ENCODE data around the gene TBXAS1. TPM values are rescaled to one million over a fixed set of nuclear protein-coding genes. Genes with fewer than 3 reads are reported as not detected.

Gene TBXAS1
- total RNA-seq, 5 donors from 2014 or later (not counting 1 experiment from before 2014, with no cell fraction given): 5.2 to 14.2 (median 7.3) TPM

- Mint-ChIP-seq H3K27me3 (peaks cover 0 to 7% of the 10 kb centered on the region in 2 donors), H3K4me3 (no peak overlapping the region), H3K27ac (no peak overlapping the region), H3K36me3 (peaks cover 4% of the 10 kb centered on the region), H3K9me3 (no peaks in the 10 kb centered on the region), H3K4me1 (peaks cover 0 to 7% (median 6%) of the 10 kb centered on the region in 3 donors)
- no peaks in the 10 kb centered on the region for H3K4me1 ChIP-seq (ENCODE audit: control insufficient read depth in 1 of 2, extremely low read depth in 1 of 2, insufficient read depth in 2 of 2, low read length in 2 of 2)
- POLR2A ChIA-PET: no interaction called here
- no peaks in the 10 kb centered on the region for H3K9me3 ChIP-seq
- ATAC-seq (replicated peaks in 1 of 4) (no peak), DNase-seq (no peak)
- H3K36me3 ChIP-seq (ENCODE audit: control insufficient read depth in 2 of 2, extremely low read depth in 1 of 2, insufficient read depth in 1 of 2, low read length in 1 of 2): peaks cover 0 to 2% of the 10 kb centered on the region in 2 donors
- peaks cover 0 to 12% of the 10 kb centered on the region in 2 experiments for H3K27me3 ChIP-seq (replicated peaks in 1 of 2; ENCODE audit: control insufficient read depth in 2 of 2, extremely low read depth in 1 of 2, insufficient read depth in 2 of 2, low read length in 1 of 2)
- CTCF ChIA-PET: no interaction called here
- H3K27ac ChIP-seq (ENCODE audit: low read length): no peak overlapping the region
- WGBS (ENCODE audit: insufficient coverage): 67% methylated on average over 2 of the region's 4 CpGs
- no peak overlapping the region for H3K4me3 ChIP-seq (ENCODE audit: control insufficient read depth in 1 of 2, extremely low read depth in 1 of 2, low read length in 1 of 2)
Observed at GRCh38 chr7:139893999-139894398, 64.9 kb downstream of the TBXAS1 start.

DNA sequence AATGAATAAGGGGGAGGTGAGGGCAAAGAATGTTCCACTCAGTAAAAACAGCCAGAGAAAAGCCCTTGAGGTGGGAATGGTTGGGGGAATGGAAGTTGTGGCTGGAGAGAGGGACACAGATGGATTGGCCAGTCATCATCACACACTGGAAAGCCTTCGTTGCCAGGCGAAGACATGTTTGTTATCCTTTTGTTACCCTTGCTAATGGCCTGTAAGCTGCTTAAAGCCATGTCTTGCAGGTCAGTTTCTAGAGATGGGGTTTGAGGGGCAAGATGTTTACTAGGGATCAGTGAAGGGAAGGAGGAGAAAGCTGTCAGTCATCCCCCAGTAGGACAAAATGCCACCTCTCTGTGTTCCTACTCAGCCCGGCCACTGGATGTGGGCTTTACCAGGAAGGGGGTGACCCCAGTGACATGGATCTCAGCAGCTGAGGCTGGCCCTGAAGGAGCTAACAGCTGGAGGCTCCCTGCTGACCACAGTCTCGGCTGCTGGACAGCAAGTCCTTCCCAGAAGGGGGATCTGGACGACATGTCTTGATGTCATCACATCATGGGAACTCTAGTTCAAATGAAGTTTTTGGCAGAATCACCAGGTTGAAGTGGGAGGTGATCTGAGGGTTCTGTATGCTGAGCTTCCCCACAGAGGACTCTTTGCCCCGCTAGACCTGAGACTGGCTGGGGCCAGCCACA lies 66.2 kb downstream of the TBXAS1 start:
- POLR2A ChIA-PET: interaction anchor here (0.5 to 0.6 kb wide), 3 partner anchors 10 to 169 kb away, joined by 3 to 4 read pairs (median 3); no protein-coding TSS in a partner anchor
- H3K9me3 Mint-ChIP-seq: no peaks in the 10 kb centered on the region
- no peak for ATAC-seq (replicated peaks in 1 of 4)

GRCh38 chr7:139896288-139896687 lies 67.2 kb downstream of the TBXAS1 start:
- 92% methylated on average over 2 of the region's 3 CpGs for WGBS (ENCODE audit: insufficient coverage)
- H3K36me3 ChIP-seq (ENCODE audit: control insufficient read depth in 2 of 2, extremely low read depth in 1 of 2, insufficient read depth in 1 of 2, low read length in 1 of 2): peaks cover 0 to 2% of the 10 kb centered on the region in 2 donors
- H3K36me3 Mint-ChIP-seq: no peaks in the 10 kb centered on the region
- no peak for DNase-seq
- CTCF ChIA-PET: no interaction called here
- POLR2A ChIA-PET: no interaction called here
- no peak overlapping the region for H3K4me3 Mint-ChIP-seq
- no peak overlapping the region for H3K4me3 ChIP-seq (ENCODE audit: control insufficient read depth in 1 of 2, extremely low read depth in 1 of 2, low read length in 1 of 2)
- H3K27ac ChIP-seq (ENCODE audit: low read length): no peak overlapping the region
- H3K9me3 Mint-ChIP-seq: no peaks in the 10 kb centered on the region
- no peak for ATAC-seq (replicated peaks in 1 of 4)
- H3K4me1 ChIP-seq (ENCODE audit: control insufficient read depth in 1 of 2, extremely low read depth in 1 of 2, insufficient read depth in 2 of 2, low read length in 2 of 2): no peaks in the 10 kb centered on the region
- H3K27me3 Mint-ChIP-seq: peaks cover 0 to 7% of the 10 kb centered on the region in 2 donors
- H3K9me3 ChIP-seq: no peaks in the 10 kb centered on the region
- peaks cover 0 to 12% of the 10 kb centered on the region in 2 experiments for H3K27me3 ChIP-seq (replicated peaks in 1 of 2; ENCODE audit: control insufficient read depth in 2 of 2, extremely low read depth in 1 of 2, insufficient read depth in 2 of 2, low read length in 1 of 2)
- H3K27ac Mint-ChIP-seq: no peak overlapping the region
- peaks cover 0 to 7% (median 6%) of the 10 kb centered on the region in 3 donors for H3K4me1 Mint-ChIP-seq

More for the DNA sequence above, 66.2 kb downstream of the TBXAS1 start:
- no peak overlapping the region for H3K27ac Mint-ChIP-seq
- H3K36me3 ChIP-seq (ENCODE audit: control insufficient read depth in 2 of 2, extremely low read depth in 1 of 2, insufficient read depth in 1 of 2, low read length in 1 of 2): peaks cover 0 to 2% of the 10 kb centered on the region in 2 donors
- DNase-seq: no peak
- peaks cover 0 to 12% of the 10 kb centered on the region in 2 experiments for H3K27me3 ChIP-seq (replicated peaks in 1 of 2; ENCODE audit: control insufficient read depth in 2 of 2, extremely low read depth in 1 of 2, insufficient read depth in 2 of 2, low read length in 1 of 2)
- H3K4me1 Mint-ChIP-seq: peaks cover 0 to 7% (median 6%) of the 10 kb centered on the region in 3 donors
- CTCF ChIA-PET: no interaction called here
- WGBS (ENCODE audit: insufficient coverage): 89% methylated on average over 4 of the region's 6 CpGs
- H3K27me3 Mint-ChIP-seq: peaks cover 0 to 7% of the 10 kb centered on the region in 2 donors
- H3K9me3 ChIP-seq: no peaks in the 10 kb centered on the region
- H3K36me3 Mint-ChIP-seq: peaks cover 4% of the 10 kb centered on the region
- H3K27ac ChIP-seq (ENCODE audit: low read length): no peak overlapping the region
- H3K4me1 ChIP-seq (ENCODE audit: control insufficient read depth in 1 of 2, extremely low read depth in 1 of 2, insufficient read depth in 2 of 2, low read length in 2 of 2): no peaks in the 10 kb centered on the region
- no peak overlapping the region for H3K4me3 Mint-ChIP-seq
- H3K4me3 ChIP-seq (ENCODE audit: control insufficient read depth in 1 of 2, extremely low read depth in 1 of 2, low read length in 1 of 2): no peak overlapping the region

DNA sequence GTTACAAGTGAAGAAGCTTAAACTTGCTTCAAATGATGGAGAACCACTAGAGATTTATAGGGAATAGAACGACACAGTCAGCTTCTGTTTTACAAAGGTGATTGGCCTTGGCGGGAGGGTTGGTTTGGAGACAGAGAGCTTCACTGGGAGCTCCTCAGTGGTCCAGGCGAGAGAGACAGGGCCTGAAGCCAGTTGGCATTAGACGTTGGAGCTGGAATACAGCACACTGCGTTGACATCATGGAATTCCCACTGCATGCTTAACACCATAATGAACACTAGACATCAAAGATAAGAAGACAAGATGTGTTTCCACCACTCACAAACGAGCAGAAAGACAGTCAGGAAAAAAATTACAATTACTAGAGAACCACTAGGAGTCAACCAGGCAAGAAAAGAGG lies 67.8 kb downstream of the TBXAS1 start:
- CTCF ChIA-PET: no interaction called here

DNA sequence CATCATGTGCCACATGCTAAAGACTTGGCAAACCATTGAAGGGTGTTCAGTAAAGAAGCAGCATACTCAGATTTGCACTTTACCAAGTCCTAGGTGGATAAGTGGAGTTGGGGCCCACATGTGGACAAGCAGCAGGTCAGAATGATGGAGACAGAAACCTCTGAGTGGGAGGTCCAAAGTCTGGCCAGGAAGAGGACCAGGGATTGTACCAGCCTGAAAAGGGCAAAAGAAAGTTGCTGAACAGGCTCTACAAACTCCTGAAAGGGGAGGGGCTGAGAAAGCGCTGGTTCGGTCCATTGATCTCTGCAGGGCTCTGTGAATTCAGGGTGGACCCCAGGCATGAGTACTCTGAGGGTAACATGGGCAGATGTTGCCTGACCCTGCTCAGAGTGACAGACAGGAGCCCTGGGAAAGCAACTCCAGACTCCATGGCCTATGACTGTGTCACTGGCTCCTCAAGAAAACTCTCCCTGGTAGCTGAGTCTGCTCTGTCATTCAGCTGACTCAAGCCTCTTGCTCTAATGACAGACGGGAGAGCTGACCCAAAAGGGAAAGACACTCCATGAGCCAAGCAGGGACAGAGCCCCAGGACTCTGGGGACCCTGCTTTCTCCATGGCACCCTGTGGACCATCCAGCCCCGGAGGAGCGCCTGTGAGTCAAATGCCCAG lies 68.5 kb downstream of the TBXAS1 start:
- Mint-ChIP-seq H3K27ac (no peak overlapping the region), H3K4me1 (peaks cover 0 to 7% (median 6%) of the 10 kb centered on the region in 3 donors), H3K4me3 (no peak overlapping the region), H3K27me3 (peaks cover 0 to 7% of the 10 kb centered on the region in 2 donors), H3K36me3 (no peaks in the 10 kb centered on the region), H3K9me3 (peaks cover 3 to 7% (median 7%) of the 10 kb centered on the region in 3 donors)
- DNase-seq (no peak), ATAC-seq (replicated peaks in 1 of 4) (no peak)
- Histone ChIP-seq H3K27me3 (replicated peaks in 1 of 2; ENCODE audit: control insufficient read depth in 2 of 2, extremely low read depth in 1 of 2, insufficient read depth in 2 of 2, low read length in 1 of 2) (peaks cover 0 to 11% of the 10 kb centered on the region in 2 experiments), H3K9me3 (no peaks in the 10 kb centered on the region), H3K36me3 (ENCODE audit: control insufficient read depth in 2 of 2, extremely low read depth in 1 of 2, insufficient read depth in 1 of 2, low read length in 1 of 2) (peaks cover 0 to 2% of the 10 kb centered on the region in 2 donors), H3K27ac (ENCODE audit: low read length) (no peak overlapping the region), H3K4me3 (ENCODE audit: control insufficient read depth in 1 of 2, extremely low read depth in 1 of 2, low read length in 1 of 2) (no peak overlapping the region), H3K4me1 (ENCODE audit: control insufficient read depth in 1 of 2, extremely low read depth in 1 of 2, insufficient read depth in 2 of 2, low read length in 2 of 2) (no peaks in the 10 kb centered on the region)
- ChIA-PET CTCF (no interaction called here), POLR2A (no interaction called here)
- WGBS (ENCODE audit: insufficient coverage): 93% methylated on average over 5 of the region's 5 CpGs

More for the DNA sequence above, 67.8 kb downstream of the TBXAS1 start:
- no peak overlapping the region for H3K27ac Mint-ChIP-seq
- no peak for DNase-seq
- no peak overlapping the region for H3K4me3 Mint-ChIP-seq
- no peaks in the 10 kb centered on the region for H3K36me3 Mint-ChIP-seq
- peaks cover 0 to 7% (median 6%) of the 10 kb centered on the region in 3 donors for H3K4me1 Mint-ChIP-seq
- Histone ChIP-seq H3K4me3 (ENCODE audit: control insufficient read depth in 1 of 2, extremely low read depth in 1 of 2, low read length in 1 of 2) (no peak overlapping the region), H3K9me3 (no peaks in the 10 kb centered on the region), H3K4me1 (ENCODE audit: control insufficient read depth in 1 of 2, extremely low read depth in 1 of 2, insufficient read depth in 2 of 2, low read length in 2 of 2) (no peaks in the 10 kb centered on the region), H3K36me3 (ENCODE audit: control insufficient read depth in 2 of 2, extremely low read depth in 1 of 2, insufficient read depth in 1 of 2, low read length in 1 of 2) (peaks cover 0 to 2% of the 10 kb centered on the region in 2 donors), H3K27me3 (replicated peaks in 1 of 2; ENCODE audit: control insufficient read depth in 2 of 2, extremely low read depth in 1 of 2, insufficient read depth in 2 of 2, low read length in 1 of 2) (peaks cover 0 to 12% of the 10 kb centered on the region in 2 experiments), H3K27ac (ENCODE audit: low read length) (no peak overlapping the region)
- no peaks in the 10 kb centered on the region for H3K9me3 Mint-ChIP-seq
- POLR2A ChIA-PET: no interaction called here
- 96% methylated on average over 4 of the region's 6 CpGs for WGBS (ENCODE audit: insufficient coverage)
- ATAC-seq (replicated peaks in 1 of 4): no peak
- H3K27me3 Mint-ChIP-seq: peaks cover 0 to 7% of the 10 kb centered on the region in 2 donors

DNA sequence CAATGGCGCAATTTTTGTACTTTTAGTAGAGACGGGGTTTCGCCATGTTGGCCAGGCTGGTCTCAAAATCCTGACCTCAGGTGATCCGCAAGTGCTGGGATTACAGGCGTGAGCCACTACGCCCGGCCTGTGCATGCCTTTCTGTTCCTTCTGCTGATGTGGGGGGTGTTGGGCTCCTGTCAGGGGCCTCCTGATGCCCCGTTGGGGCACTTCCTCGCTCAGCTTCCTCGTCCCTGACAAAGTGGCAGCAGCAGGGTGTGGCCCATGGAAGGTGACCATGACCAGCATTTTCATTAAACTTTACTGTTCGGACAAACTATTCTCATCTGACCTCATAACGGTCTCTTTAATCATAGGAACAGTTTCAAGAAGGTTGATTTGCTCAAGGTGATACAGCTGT lies 69.4 kb downstream of the TBXAS1 start:
- POLR2A ChIA-PET: no interaction called here
- Mint-ChIP-seq H3K9me3 (peaks cover 11 to 15% (median 14%) of the 10 kb centered on the region in 3 donors), H3K27ac (no peak overlapping the region), H3K4me1 (peaks cover 0 to 7% (median 6%) of the 10 kb centered on the region in 3 donors), H3K36me3 (peaks cover 4% of the 10 kb centered on the region), H3K4me3 (no peak overlapping the region), H3K27me3 (peaks cover 0 to 7% of the 10 kb centered on the region in 2 donors)
- H3K27me3 ChIP-seq (replicated peaks in 1 of 2; ENCODE audit: control insufficient read depth in 2 of 2, extremely low read depth in 1 of 2, insufficient read depth in 2 of 2, low read length in 1 of 2): peaks cover 0 to 10% of the 10 kb centered on the region in 2 experiments
- H3K27ac ChIP-seq (ENCODE audit: low read length): no peak overlapping the region
- no peaks in the 10 kb centered on the region for H3K4me1 ChIP-seq (ENCODE audit: control insufficient read depth in 1 of 2, extremely low read depth in 1 of 2, insufficient read depth in 2 of 2, low read length in 2 of 2)
- H3K9me3 ChIP-seq: no peaks in the 10 kb centered on the region
- no peak for DNase-seq
- 100% methylated on average over 5 of the region's 12 CpGs for WGBS (ENCODE audit: insufficient coverage)
- H3K4me3 ChIP-seq (ENCODE audit: control insufficient read depth in 1 of 2, extremely low read depth in 1 of 2, low read length in 1 of 2): no peak overlapping the region
- H3K36me3 ChIP-seq (ENCODE audit: control insufficient read depth in 2 of 2, extremely low read depth in 1 of 2, insufficient read depth in 1 of 2, low read length in 1 of 2): peaks cover 0 to 2% of the 10 kb centered on the region in 2 donors
- CTCF ChIA-PET: no interaction called here
- no peak for ATAC-seq (replicated peaks in 1 of 4)

All from T-cell (primary cell).